ENCODE data around the gene PEX26.
"Not testable (repeated sequence)": the region's sequence is repeated elsewhere in the genome, so short reads cannot be mapped to it uniquely, and the experiment has no call there.

Gene PEX26

DNA sequence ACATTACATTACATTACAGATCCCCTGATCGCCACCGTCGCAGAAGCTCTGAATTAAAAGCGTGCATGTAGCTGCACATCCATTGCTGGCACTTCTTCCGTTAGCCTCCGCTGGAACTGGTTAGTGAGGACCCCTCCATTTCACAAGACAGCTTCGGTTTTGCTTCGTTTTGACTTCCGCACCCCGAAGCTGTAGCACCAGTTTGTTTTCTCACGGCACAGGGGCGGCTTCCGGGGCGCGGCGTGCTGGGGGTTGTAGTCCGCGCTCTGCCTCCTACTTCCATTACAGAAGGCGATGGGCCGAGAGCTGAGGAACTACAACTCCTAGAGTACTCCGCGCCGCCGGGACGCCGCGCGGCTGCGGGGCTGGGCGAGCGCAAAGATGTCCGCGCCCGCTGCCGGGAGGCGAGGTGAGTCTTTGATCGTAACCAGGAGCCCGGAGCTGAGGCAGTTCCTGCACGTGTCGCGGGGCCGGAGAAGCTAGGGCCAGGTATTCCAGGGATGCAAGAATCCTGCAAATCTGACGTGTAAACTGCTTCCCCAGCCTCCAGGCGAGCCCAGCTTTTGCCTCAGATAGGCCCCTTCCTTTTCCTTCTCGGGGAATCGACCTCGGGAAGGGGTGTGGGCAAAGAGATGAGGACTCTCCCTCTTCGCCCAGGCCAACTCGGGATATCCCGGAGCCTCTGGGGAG lies at the start of gene PEX26:
TSS of gene PEX26 (plus strand) at position 352 of the 690 bp plus-strand sequence. CDS start 387 bp downstream, outside the sequence.
- peak; percentile 54 to 97 (median 92) for DNase-seq

DNA sequence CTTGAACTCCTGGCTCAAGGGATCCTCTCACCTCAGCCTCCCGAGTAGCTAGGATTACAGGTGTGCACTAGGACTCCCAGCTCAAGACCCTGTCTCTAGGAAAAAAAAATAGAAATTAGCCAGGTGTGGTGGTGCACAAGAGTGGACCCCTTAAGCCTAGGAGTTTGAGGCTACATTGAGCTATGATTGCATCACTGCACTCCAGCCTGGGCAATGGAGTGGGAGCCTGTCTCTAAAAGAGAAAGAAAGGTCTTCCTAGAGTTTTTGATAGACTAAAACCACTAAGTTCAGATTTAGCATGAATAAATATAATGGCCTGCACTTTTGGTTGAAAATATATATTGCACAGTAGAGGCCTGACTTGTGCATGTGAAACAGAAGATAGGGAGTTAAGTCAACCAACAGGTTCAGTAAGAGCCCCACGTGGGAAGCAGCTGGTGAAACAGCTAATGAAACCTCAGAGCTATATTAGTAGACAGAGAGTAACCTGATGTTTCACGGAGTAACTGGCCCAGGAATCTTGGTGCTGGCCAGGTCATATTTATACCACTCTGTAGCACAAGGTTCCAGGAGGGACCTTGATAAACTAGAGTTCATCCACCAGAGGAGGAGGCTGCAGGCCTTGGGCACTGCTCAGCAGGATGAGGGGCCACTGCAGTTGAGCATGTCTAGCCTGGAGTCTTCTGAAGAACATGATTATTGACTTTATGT lies 48.8 kb upstream of the PEX26 start:
- DNase-seq, result no peak

DNA sequence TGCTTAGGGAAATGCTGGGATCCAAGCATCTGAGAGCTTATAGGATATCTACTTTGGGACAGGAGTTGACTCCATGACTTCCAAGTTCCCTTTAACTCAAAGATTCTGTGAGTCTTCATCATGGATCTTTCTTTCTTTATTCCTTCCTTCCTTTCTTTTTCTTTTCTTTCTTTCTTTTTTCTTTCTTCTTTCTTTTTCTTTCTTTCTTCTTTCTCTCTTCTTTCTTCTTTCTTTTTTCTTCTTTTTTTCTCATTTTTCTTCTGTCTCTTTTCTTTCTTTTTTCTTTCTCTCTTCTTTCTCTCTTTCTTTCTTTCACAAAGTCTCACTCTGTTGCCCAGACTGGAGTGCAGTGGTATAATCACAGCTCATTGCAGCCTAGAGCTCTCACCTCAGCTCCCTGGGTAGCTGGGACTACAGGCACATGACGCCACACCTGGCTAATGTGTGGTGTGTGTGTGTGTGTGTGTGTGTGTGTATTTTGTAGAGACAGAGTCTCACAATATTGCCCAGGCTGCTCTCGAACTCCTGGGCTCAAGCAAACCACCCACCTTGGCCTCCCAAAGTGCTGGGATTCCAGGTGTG lies 48.0 kb upstream of the PEX26 start:
- no peak for DNase-seq

- peak in 33 of 58 donors; percentile 7 to 66 (median 42) for DNase-seq
Measured at GRCh38 chr22:18031695-18032454, 45.9 kb upstream of the PEX26 start.

GRCh38 chr22:18032455-18033101 lies 45.2 kb upstream of the PEX26 start:
- no peak for DNase-seq

DNA sequence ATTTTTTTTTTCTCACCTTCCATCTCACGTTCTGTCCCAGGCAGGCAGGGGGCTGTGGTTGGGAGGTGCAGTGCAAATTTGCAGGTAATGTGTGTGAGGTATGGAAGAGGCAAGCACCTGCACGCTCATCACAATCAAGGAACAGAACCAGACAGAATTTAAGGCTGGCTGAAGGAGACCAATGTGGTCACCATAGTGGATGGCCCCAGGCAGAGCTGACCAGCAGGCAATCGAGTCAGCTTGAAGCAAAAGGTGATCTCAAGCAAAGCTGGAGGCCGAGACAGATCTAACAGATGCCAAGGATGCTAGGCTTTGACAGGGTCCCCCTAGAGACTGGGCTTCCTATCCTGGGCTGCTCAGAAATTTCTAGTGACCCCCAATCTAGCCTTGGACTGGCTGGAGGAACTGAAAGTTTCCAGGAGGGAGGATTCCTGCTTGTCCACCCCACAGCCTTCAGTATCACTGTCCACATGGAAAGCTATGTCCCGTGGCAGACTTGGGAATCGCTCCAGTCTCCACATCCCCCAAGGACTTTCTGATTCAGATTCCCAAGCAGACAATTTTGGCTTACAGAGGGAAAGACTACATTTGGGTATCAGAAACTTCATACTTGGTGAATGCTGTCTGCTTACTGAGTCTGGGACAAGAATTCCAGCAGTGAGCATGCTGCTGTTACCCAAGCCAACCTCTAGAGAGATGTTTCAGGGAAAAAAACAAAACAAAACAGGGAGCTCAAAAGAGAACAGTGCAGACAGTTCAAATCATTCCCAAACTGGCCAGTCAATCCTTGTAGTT lies 44.4 kb upstream of the PEX26 start:
- no peak for DNase-seq

- no peak for DNase-seq
Measured at GRCh38 chr22:18034076-18034475, 43.7 kb upstream of the PEX26 start.

DNA sequence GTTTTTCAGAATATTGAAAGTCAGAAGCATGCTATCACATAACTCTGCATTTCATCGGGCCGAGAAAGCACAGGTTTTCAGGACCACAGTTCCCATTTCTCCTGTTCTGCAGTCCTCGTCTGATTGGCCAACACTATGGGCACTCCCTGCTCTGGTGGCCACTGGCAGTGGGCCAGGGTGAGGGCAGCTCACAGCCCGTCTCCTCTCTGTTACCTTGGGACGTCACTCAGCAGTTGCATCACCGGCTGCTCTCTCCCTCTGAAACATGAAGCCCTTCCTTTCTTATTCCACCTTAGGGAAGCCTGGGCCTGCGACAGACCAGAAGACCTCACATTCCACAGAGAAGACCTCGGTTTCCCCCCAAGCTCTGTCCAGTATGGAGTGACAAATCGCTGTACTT lies 42.0 kb upstream of the PEX26 start:
- peak in 1 of 58 donors; percentile 31 for DNase-seq

DNA sequence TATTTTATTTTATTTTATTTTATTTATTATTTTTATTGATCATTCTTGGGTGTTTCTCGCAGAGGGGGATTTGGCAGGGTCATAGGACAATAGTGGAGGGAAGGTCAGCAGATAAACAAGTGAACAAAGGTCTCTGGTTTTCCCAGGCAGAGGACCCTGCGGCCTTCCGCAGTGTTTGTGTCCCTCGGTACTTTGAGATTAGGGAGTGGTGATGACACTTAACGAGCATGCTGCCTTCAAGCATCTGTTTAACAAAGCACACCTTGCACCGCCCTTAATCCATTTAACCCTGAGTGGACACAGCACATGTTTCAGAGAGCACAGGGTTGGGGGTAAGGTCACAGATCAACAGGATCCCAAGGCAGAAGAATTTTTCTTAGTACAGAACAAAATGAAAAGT lies 36.9 kb upstream of the PEX26 start:
- DNase-seq, result not testable (repeated sequence)

GRCh38 chr22:18042685-18043084 lies 35.1 kb upstream of the PEX26 start:
- no peak for DNase-seq

DNA sequence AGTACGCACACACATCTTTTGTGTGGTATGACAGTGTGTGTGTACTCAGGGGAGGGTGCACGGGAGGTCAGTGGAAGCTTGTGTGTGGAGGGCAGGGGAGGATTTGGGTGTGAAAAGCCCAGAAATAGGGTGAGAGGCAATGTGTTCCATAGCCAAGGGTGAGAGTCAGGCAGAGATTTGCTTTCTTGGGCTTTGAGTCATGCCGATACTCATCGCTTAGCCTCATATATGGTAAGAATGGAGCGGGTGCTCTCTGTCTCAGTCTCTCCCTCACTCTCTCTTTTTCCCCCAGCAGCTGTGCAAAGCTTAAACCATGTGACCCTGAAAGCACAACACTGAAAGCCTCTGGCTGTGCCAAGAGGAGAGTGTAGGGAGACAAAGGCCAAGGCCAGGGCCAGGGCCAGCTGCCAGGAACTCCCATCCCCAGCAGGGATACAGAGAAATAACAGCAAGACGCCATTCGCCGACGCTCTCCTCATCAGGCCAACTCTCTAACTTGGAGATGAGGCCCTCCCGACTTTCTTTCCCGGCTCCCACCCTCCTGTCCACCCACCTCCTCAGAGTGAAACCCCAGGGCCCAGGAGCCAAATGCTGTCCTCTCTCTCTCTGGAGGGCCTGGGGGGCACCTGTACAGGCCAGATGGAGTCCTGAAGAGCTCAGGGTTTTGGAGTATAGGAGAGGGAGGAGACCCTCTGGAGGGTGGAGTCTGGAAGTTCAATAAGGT lies 33.1 kb upstream of the PEX26 start:
- DNase-seq, result peak in 54 of 58 donors; percentile 25 to 95 (median 79)

DNA sequence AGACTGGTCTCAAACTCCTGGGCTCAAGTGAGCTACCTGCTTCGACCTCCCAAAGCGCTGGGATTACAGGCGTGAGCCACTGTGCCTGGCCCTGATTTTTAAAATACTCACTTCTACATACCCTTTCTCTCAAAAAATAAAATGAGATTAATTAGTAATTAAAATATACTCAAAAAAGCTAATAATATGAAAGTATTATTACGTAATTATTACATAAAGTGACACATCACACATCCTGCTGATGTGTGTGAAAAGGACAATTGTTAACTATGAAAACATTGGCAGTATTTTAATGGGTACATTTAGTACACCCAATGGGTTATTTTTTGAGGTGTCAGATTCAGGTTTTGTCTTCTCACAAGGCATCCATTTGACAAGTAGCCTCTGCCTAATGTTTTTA lies 32.0 kb upstream of the PEX26 start:
- DNase-seq, result no peak

GRCh38 chr22:18048041-18048440 lies 29.7 kb upstream of the PEX26 start:
- DNase-seq, result no peak

DNA sequence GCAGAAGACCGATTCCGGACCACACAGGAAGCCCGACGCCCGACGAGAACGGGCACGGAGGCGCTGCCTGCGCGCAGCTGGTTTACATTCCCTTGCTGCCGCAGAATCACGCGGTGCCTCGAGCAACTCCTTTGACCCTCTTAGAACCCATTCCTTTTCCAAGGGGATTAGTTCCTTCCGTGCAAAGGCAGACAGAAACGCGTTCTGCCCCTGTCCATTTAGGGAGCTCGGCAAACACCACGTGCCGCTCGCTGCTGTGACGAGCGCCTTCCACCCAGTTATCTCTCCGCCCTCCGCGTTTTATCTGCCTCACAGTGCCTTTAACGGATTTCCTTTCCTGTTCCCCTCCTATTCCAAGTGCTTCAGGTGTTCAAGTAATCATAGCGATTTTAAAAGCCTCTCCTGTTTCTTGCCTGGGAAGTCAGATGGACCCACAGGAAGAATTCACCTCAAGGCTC lies 29.3 kb upstream of the PEX26 start:
- DNase-seq, result no peak

DNA sequence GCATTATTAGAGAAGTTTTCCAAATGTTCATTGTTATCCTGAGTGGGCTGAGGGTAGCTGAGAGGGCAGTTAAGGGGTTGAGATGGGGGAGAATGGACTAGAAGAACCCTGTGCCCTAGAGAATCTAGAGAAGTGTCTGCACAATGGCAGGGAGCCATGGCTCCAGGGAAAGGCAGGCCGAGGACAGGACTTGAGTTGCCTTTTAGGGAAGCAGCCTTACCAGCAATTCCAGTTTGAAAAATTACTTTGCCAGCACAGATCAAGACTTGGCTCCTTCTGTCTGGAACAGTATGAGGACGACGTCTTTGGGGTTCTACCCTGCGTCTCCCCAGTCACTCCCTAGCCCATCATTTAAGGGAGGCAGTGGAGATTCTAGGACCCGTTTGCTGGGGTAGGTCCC lies 27.7 kb upstream of the PEX26 start:
- DNase-seq, result no peak

DNA sequence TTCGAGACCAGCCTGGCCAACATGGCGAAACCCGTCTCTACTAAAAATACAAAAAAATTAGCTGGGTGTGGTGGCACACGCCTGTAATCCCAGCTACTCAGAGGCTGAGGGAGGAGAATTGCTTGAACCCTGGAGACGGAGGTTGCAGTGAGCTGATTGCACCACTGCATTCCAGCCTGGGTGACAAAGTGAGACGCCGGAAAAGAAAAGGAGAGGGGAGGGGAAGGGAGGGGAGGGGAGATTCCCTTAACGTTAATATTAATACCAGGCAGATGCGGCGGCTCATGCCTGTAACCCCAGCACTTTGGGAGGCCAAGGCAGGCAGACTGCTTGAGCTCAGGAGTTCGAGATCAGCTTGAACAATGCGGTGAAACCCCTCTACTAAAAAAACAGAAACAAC lies 26.7 kb upstream of the PEX26 start:
- DNase-seq, result not testable (repeated sequence)

DNA sequence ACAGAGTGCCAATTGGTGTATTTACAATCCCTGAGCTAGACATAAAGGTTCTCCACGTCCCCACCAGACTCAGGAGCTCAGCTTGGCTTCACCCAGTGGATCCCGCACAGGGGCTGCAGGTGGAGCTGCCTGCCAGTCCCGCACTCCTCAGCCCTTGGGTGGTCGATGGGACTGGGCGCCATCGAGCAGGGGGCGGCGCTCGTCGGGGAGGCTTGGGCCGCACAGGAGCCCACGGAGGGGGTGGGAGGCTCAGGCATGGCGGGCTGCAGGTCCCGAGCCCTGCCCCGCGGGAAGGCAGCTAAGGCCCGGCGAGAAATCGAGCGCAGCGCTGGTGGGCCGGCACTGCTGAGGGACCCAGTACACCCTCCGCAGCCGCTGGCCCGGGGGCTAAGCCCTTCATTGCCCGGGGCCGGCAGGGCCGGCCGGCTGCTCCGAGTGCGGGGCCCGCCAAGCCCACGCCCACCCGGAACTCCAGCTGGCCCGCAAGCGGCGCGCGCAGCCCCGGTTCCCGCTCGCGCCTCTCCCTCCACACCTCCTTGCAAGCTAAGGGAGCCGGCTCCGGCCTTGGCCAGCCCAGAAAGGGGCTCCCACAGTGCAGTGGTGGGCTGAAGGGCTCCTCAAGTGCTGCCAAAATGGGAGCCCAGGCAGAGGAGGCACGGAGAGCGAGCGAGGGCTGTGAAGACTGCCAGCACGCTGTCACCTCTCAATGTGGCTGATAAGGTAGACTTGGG lies 24.4 kb upstream of the PEX26 start:
- DNase-seq, result not testable (repeated sequence)

DNA sequence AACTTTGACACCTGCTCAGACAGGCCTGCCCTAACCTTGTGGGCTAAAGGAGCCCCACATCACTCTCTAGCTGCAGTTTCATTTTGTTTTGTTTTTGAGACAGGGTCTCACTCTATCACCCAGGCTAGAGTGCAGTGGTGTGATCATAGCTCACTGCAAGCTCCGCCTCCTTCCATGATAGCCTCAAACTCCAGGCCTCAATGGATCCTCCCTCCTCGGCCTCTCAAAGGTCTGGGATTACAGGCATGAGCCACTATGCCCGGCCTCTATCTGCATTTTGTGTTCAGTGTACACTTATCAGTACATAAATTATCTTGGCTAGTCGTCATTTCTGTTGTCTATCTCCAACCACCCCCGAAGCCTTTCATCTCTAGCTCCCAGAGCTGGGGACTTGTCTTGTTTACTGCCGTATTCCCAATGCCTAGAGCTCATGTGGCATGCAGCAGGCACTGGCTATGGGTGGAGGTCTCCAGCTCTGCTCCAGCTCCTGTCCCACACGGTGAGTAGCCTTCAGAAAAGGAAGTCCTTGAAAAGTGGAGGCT lies 22.1 kb upstream of the PEX26 start:
- DNase-seq, result peak in 1 of 58 donors; percentile 14

All from anterior cingulate cortex (tissue), 58 donors.